Measurements from ENCODE around the gene PRL. TPM values are rescaled to one million over a fixed set of nuclear protein-coding genes. Genes with fewer than 3 reads are reported as not detected.

Gene PRL
- total RNA-seq = not detected
- long read RNA-seq = 0 reads

- H3K36me3 ChIP-seq = no peaks in the 10 kb centered on the region
- no peak for TF ChIP-seq CTCF (IDR thresholded peaks at IDR 0.05)
- H3K4me1 ChIP-seq = no peaks in the 10 kb centered on the region
- H3K27ac ChIP-seq = no peak within 1 kb of the TSS
- no peak within 1 kb of the TSS for H3K4me3 ChIP-seq
- ATAC-seq (no peak), DNase-seq (no peak)
- H3K27me3 ChIP-seq (ENCODE audit: low read depth) = no peaks in the 10 kb centered on the region
- intact Hi-C loops (cut with DNase I) = no loop called here
- H3K9me3 ChIP-seq = no peaks in the 10 kb centered on the region
These were observed at the start of gene PRL for GRCh38 chr6:22296936-22297335. Gene PRL, minus strand, starts transcription at chr6:22297036. Its CDS starts 54 bp downstream, at chr6:22296982.

GRCh38 chr6:22343864-22344263, 47.0 kb upstream of the PRL start:
- ATAC-seq = no peak
- intact Hi-C loops (cut with DNase I) = no loop called here

GRCh38 chr6:22334778-22335177, 37.9 kb upstream of the PRL start:
- H3K27me3 ChIP-seq (ENCODE audit: low read depth) = no peaks in the 10 kb centered on the region

More at GRCh38 chr6:22343864-22344263, 47.0 kb upstream of the PRL start:
- Histone ChIP-seq H3K4me1 (no peaks in the 10 kb centered on the region), H3K9me3 (no peaks in the 10 kb centered on the region), H3K27ac (no peak overlapping the region), H3K27me3 (ENCODE audit: low read depth) (no peaks in the 10 kb centered on the region), H3K36me3 (no peaks in the 10 kb centered on the region), H3K4me3 (no peak overlapping the region)
- TF ChIP-seq CTCF (IDR thresholded peaks at IDR 0.05) = no peak
- DNase-seq = no peak

GRCh38 chr6:22333802-22334201, 37.0 kb upstream of the PRL start:
- intact Hi-C loops (cut with DNase I) = no loop called here
- no peaks in the 10 kb centered on the region for H3K9me3 ChIP-seq
- no peaks in the 10 kb centered on the region for H3K27me3 ChIP-seq (ENCODE audit: low read depth)
- H3K4me3 ChIP-seq = no peak overlapping the region
- ATAC-seq = no peak
- H3K27ac ChIP-seq = no peak overlapping the region
- no peak for DNase-seq
- no peaks in the 10 kb centered on the region for H3K36me3 ChIP-seq
- TF ChIP-seq CTCF (IDR thresholded peaks at IDR 0.05) = no peak
- H3K4me1 ChIP-seq = no peaks in the 10 kb centered on the region

More at GRCh38 chr6:22334778-22335177, 37.9 kb upstream of the PRL start:
- Histone ChIP-seq H3K4me1 (no peaks in the 10 kb centered on the region), H3K27ac (no peak overlapping the region), H3K9me3 (no peaks in the 10 kb centered on the region), H3K36me3 (no peaks in the 10 kb centered on the region), H3K4me3 (no peak overlapping the region)
- intact Hi-C loops (cut with DNase I) = no loop called here
- TF ChIP-seq CTCF (IDR thresholded peaks at IDR 0.05) = no peak
- DNase-seq (no peak), ATAC-seq (no peak)

- H3K27ac ChIP-seq = no peak overlapping the region
- H3K4me1 ChIP-seq = no peaks in the 10 kb centered on the region
- intact Hi-C loops (cut with DNase I) = no loop called here
- no peak overlapping the region for H3K4me3 ChIP-seq
- DNase-seq = no peak
- no peaks in the 10 kb centered on the region for H3K36me3 ChIP-seq
- no peaks in the 10 kb centered on the region for H3K27me3 ChIP-seq (ENCODE audit: low read depth)
- TF ChIP-seq CTCF (IDR thresholded peaks at IDR 0.05) = no peak
- no peaks in the 10 kb centered on the region for H3K9me3 ChIP-seq
- ATAC-seq = no peak
These were observed 35.9 kb upstream of the PRL start for GRCh38 chr6:22332711-22333110.

- ATAC-seq (no peak), DNase-seq (no peak)
- intact Hi-C loops (cut with DNase I) = no loop called here
- H3K9me3 ChIP-seq = no peaks in the 10 kb centered on the region
- H3K4me1 ChIP-seq = no peaks in the 10 kb centered on the region
- no peaks in the 10 kb centered on the region for H3K27me3 ChIP-seq (ENCODE audit: low read depth)
- H3K36me3 ChIP-seq = no peaks in the 10 kb centered on the region
- no peak overlapping the region for H3K4me3 ChIP-seq
- TF ChIP-seq CTCF (IDR thresholded peaks at IDR 0.05) = no peak
- no peak overlapping the region for H3K27ac ChIP-seq
These were observed 35.4 kb upstream of the PRL start for GRCh38 chr6:22332216-22332615.
